Spinal cord (tissue), 10 donors: ENCODE measurements around the gene TSPAN16. TPM values are rescaled to one million over a fixed set of nuclear protein-coding genes. Genes with fewer than 3 reads are reported as not detected.
"Not testable (repeated sequence)": the region's sequence is repeated elsewhere in the genome, so short reads cannot be mapped to it uniquely, and the experiment has no call there.

Experiments
- DNase-seq, 6 donors: peaks; one replicate each; pipeline versions ENCODE4 v3.0.0 to v3.0.0-alpha.2; 2013 to 2015; ENCODE audit warnings: low spot score in 6 of 6, low read depth in 4 of 6
- H3K27ac ChIP-seq: one replicate; pipeline ENCODE4 v1.5.1; 2013; ENCODE audit warnings: low read depth, low read length, control low read depth
- H3K27me3 ChIP-seq: one replicate; pipeline ENCODE4 v1.6.1; 2013; ENCODE audit warnings: low read length; ENCODE audit not compliant: control insufficient read depth, insufficient read depth
- H3K36me3 ChIP-seq: one replicate; pipeline ENCODE4 v1.6.1; 2013; ENCODE audit warnings: low read length; ENCODE audit not compliant: control insufficient read depth, insufficient read depth
- H3K4me1 ChIP-seq: one replicate; pipeline ENCODE4 v1.6.1; 2013; ENCODE audit warnings: low read length; ENCODE audit not compliant: control insufficient read depth, insufficient read depth
- H3K4me3 ChIP-seq: one replicate; pipeline ENCODE4 v1.5.1; 2013; ENCODE audit warnings: low read depth, low read length, control low read depth
- H3K9me3 ChIP-seq: one replicate; pipeline ENCODE4 v1.6.1; 2013; ENCODE audit warnings: low read length; ENCODE audit not compliant: control insufficient read depth, insufficient read depth
- WGBS: methylation state at CpG from one replicate; pipeline ENCODE4 v1.1.5; 2013; ENCODE audit warnings: missing lambda C conversion rate; ENCODE audit not compliant: insufficient coverage; 5-methylcytosine and 5-hydroxymethylcytosine counted together
- polyA plus RNA-seq, 2 donors: library from polyadenylated mRNA; unstranded; fragments of 120-200 nt; gene quantifications; one replicate each; pipeline ENCODE4 v1.2.1, GENCODE V29; 2013; ENCODE audit not compliant: insufficient read length in 2 of 2
- total RNA-seq, 2 donors: library from RNA; depleted of rRNA in 1 of 2; stranded (reverse); fragments of 120-200 nt in 1 of 2; fragments of >200 nt in 1 of 2; gene quantifications; one replicate each; pipeline versions ENCODE4 v1.2.3 to v1.2.4, GENCODE V29; 2013 to 2014
- donor health status: healthy.

The TSPAN16 gene
- total and polyA plus RNA-seq, 4 donors, result 0.36 TPM; not detected in 3

DNA sequence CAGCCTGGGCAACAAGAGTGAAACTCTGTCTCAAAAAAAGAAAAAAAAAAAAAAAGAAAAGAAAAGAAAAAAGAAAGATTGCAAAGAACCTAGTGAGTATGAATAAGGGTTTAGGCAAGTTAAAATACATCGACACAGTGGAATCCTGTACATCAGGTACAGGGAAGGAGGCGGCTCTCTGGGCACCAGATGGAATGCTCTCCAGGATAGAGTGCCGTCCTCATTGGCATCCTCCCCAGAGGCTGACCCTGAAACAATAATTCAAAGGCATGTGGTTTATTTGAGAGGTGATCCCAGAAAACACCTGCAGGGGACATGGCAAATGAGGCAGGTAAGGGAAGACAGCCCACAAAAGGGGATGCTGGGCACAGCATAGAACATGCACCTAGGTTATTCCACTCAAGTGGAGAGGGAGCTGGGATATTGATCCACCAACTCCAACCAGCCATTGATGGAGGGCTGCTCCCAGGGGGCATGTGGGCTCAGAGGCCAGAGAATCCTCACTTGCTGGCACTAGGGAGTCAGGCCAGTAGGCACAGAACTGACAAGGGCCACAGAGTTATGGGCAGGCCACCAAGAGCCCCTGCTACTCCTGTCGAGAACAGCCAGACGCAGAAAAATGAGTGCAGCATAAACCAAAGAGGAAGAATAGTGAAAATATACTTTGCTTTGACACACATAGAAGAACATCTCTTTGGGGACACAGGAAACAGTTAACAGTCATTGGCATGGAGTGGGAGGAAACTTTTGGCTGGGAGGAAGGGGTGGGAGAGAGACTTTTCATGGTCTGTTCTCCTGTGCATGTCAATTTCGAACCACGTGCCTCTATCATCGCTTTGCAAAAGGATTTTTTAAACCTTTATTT, 4.2 kb downstream of the TSPAN16 start:
- H3K4me1 ChIP-seq, result peaks cover 6% of the 10 kb centered on the region
- WGBS, result 92% methylated on average over 4 of the region's 8 CpGs
- no peak overlapping the region for H3K27ac ChIP-seq
- no peaks in the 10 kb centered on the region for H3K36me3 ChIP-seq
- no peaks in the 10 kb centered on the region for H3K27me3 ChIP-seq
- DNase-seq, result no peak
- H3K9me3 ChIP-seq, result no peaks in the 10 kb centered on the region
- H3K4me3 ChIP-seq, result no peak overlapping the region

DNA sequence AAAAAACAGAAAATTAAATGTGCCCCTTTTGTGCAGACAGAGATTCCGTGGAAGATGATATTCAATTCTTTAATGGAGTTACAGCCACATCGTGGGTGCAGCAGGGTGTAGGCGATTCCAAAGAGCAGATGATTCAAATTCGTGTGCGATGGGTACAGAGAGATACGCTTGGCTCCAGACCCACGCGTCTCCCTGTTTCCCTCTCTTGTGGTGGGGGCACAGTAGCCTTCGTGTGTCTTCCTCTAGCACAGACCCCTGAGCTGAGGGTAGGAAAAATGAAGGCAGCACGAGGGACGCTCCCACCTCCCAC, 4.8 kb downstream of the TSPAN16 start:
- Histone ChIP-seq H3K4me1 (peaks cover 3% of the 10 kb centered on the region), H3K4me3 (no peak overlapping the region), H3K36me3 (no peaks in the 10 kb centered on the region), H3K27ac (no peak overlapping the region), H3K27me3 (no peaks in the 10 kb centered on the region), H3K9me3 (no peaks in the 10 kb centered on the region)
- no peak for DNase-seq
- WGBS, result 91% methylated on average over 8 of the region's 11 CpGs

DNA sequence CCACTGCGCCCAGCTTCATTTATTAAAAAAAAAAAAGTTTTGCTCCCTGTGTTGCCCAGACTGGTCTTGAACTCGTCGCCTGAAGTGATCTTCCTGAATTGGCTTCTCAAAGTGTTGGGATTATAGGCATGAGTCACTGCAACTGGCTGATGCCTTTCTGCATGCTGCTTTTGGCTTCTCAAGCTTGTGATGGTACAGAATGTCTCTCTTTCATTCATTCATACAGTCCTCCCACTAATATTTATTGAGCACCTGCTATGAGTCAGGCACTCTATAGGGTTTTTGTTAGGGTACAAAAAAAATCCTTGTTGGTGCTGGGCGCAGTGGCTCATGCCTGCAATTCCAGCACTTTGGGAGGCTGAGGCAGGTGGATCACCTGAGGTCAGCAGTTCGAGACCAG, 9.0 kb downstream of the TSPAN16 start:
- H3K36me3 ChIP-seq, result no peaks in the 10 kb centered on the region
- H3K4me1 ChIP-seq, result no peaks in the 10 kb centered on the region
- H3K9me3 ChIP-seq, result no peaks in the 10 kb centered on the region
- no peak for DNase-seq
- no peaks in the 10 kb centered on the region for H3K27me3 ChIP-seq
- no peak overlapping the region for H3K27ac ChIP-seq
- 92% methylated on average over 4 of the region's 5 CpGs for WGBS
- H3K4me3 ChIP-seq, result no peak overlapping the region

DNA sequence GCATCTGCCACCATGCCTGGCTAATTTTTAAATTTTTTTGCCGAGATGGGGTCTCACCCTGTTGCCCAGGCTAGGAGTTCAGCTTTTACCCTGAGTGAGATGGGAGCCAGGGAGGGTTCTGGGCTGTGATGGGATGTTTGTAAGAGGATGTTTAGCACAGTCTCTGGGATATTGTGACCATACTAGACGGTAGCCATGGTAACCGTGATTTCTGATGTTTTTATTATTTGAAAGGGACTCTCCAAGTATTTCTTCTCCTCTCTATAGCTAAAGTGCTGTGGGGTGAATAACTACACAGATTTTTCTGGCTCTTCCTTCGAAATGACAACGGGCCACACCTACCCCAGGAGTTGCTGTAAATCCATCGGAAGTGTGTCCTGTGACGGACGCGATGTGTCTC, 10.4 kb downstream of the TSPAN16 start:
- H3K4me1 ChIP-seq, result no peaks in the 10 kb centered on the region
- peak in 1 of 6 donors; percentile 48 for DNase-seq
- 70% methylated on average over 2 of the region's 9 CpGs for WGBS

DNA sequence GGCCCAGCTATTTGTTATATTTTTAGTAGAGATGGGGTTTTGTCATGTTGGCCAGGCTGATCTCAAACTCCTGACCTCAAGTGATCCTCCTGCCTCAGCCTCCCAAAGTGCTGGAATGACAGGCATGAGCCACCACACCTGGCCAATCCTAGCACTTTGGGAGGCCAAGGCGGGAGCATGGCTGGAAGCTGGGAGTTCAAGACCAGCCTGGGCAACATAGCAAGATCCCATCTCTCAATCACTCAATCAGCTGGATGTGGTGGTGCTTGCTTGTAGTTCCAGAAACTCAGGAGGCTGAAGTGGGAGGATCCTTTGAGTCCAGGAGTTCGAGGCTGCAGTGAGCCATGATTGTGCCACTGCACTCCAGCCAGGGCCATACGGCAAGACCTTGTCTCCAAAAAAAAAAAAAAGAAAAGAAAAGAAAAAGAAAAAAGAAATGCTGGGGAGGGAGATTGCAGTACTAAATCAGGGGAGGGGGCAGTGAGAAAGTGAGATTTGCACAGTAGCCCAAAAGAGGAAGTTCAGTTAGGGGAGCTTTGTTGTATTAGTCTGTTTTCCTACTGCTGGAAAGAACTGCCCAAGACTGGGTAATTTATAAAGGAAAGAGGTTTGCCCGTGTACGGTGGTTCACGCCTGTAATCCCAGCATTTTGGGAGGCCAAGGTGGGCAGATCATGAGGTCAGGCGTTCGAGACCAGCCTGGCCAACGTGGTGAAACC, 24.5 kb downstream of the TSPAN16 start:
- WGBS, result 81% methylated on average over 7 of the region's 9 CpGs
- Histone ChIP-seq H3K4me1 (peaks cover 30% of the 10 kb centered on the region), H3K36me3 (peaks cover 10% of the 10 kb centered on the region)
- H3K9me3 ChIP-seq, H3K27ac ChIP-seq, H3K4me3 ChIP-seq, DNase-seq, H3K27me3 ChIP-seq: not testable (repeated sequence)

More for the DNA sequence above, 10.4 kb downstream of the TSPAN16 start:
- Histone ChIP-seq H3K27me3 (no peaks in the 10 kb centered on the region), H3K9me3 (no peaks in the 10 kb centered on the region), H3K27ac (no peak overlapping the region), H3K36me3 (no peaks in the 10 kb centered on the region), H3K4me3 (no peak overlapping the region)

DNA sequence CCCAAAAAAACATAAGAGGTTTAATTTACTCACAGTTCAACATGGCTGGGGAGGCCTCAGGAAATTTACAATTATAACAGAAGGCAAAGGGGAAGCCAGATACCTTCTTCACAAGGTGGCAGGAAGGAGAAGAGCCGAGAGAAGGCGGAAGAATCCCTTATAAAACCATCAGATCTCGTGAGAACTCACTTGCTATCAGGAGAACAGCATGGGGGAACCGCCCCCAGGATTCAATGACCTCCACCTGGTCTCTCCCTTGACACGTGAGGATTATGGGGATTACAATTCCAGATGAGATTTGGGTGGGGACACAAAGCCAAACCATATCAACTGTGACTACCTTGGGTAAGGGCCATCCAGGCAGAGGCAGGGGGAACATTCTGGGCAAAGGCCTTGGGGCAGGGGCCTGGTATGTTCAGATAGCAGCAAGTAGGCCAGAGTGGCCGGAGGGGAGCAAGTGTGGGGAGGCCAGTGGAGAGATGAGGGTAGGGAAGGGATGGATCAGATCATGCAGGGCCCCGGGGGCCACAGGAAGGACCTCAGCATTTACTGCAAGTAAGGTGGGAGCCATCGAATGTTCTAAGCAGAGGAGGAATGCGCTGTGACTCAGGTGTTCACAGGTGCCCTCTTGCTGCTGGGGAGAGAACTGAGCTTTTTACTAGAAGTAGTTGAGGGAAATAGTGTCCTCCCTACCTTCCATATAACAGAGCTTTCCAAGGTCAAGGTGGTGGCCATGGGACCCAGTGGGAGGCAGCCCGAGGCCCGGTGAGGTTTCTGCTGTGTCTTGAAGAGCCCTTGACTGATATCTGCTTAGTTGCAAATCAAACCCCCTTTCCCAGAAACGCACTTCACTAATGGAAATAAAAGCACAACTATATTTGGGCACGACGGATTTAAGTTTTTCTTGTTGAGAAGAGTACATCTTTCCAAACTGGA, 25.5 kb downstream of the TSPAN16 start:
- no peaks in the 10 kb centered on the region for H3K9me3 ChIP-seq
- 95% methylated on average over 2 of the region's 14 CpGs for WGBS
- peaks cover 30% of the 10 kb centered on the region for H3K4me1 ChIP-seq
- H3K36me3 ChIP-seq, result peaks cover 16% of the 10 kb centered on the region
- H3K27ac ChIP-seq, result no peak overlapping the region
- no peaks in the 10 kb centered on the region for H3K27me3 ChIP-seq
- no peak for DNase-seq
- no peak overlapping the region for H3K4me3 ChIP-seq

DNA sequence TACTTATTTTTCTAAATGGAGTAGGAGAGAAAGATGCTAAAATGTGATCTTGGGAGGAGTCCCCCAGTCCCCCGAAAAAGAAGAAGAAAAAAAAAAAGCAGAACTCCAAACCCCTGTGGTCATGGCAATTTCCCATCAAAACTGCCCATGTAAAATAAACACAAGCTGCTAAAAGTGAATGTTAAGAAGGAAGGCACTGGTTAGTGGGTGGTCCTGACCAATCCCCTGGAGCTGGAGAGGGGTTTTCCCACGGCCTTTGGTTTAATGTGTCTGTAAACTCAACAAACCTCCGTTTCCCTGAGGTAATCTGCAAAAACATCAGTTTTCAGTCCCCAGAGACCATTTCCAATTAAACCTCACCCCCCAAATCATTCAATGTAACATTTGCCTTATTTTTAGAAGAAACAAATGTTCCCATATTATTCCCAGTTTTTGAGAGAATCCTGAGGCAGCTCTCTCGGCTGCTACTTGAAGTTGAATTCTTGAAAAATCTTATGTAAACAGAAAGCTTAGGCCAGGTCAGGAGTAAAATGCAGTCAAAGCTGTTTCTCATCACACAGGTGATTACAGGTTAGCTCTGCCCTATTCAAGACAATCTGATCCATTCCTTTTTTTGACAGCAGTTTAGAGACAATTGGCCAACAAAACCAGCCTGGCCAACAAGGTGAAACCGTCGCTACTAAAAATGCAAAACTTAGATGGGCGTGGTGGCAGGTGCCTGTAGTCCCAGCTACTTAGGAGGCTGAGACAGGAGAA, 26.5 kb downstream of the TSPAN16 start:
- H3K27ac ChIP-seq, result no peak overlapping the region

DNA sequence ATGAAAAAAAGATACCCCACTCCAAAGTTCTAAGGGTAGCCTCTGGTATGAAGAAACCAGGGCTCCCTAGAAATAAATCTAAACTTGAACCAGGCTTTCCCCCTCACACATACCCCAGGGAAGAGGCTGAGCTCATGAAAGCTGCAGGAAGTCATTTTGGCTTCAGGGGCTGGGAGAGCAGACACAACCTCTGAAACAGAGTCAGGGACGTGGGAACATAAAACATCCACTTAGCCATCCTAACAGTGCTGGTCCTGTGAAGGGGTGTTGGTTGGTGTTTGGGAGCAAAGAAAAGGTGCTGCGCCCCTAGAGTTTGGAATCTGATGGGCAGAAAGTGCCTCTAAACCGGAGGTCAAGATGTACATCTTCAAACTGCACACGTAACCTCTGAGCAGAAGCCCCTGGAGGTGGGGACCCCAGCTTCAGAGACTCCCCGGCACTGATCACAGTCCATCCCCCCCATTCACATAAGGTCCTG, 27.7 kb downstream of the TSPAN16 start:
- no peak for DNase-seq
- no peaks in the 10 kb centered on the region for H3K27me3 ChIP-seq
- peak overlapping the region; percentile 82 for H3K27ac ChIP-seq
- H3K4me3 ChIP-seq, result no peak overlapping the region
- H3K36me3 ChIP-seq, result peaks cover 36% of the 10 kb centered on the region
- no peaks in the 10 kb centered on the region for H3K9me3 ChIP-seq
- peaks cover 30% of the 10 kb centered on the region for H3K4me1 ChIP-seq
- 80% methylated on average over 4 of the region's 5 CpGs for WGBS

More for the DNA sequence above, 26.5 kb downstream of the TSPAN16 start:
- no peak overlapping the region for H3K4me3 ChIP-seq
- 90% methylated on average over 3 of the region's 7 CpGs for WGBS
- H3K36me3 ChIP-seq, result peaks cover 26% of the 10 kb centered on the region
- H3K4me1 ChIP-seq, result peaks cover 30% of the 10 kb centered on the region
- H3K9me3 ChIP-seq, result no peaks in the 10 kb centered on the region
- H3K27me3 ChIP-seq, result no peaks in the 10 kb centered on the region
- peak in 1 of 6 donors; percentile 31 for DNase-seq
